ENCODE measurements around the gene MED13.

GRCh38 chr17:62045109-62045508, 20.0 kb downstream of the MED13 start:
- no peak for TF ChIP-seq CTCF (tag by site-specific recombination; IDR thresholded peaks at IDR 0.05)
- no peak for TF ChIP-seq ZNF10 (tag by site-specific recombination; IDR thresholded peaks at IDR 0.05)
- TF ChIP-seq MYNN (tag by site-specific recombination; IDR thresholded peaks at IDR 0.05; ENCODE audit: borderline replicate concordance): no peak
- no peak for TF ChIP-seq ZNF335 (tag by site-specific recombination; conservative IDR thresholded peaks at IDR 0.05)
- TF ChIP-seq REST (tag by site-specific recombination; IDR thresholded peaks at IDR 0.05): no peak
